GM12864 (cell line): ENCODE results near the gene PDIK1L.

ENCODE experiments used
- DNase-seq: peaks from one replicate; pipeline ENCODE4 v3.0.0-alpha.2; 2011; ENCODE audit warnings: low read depth
- H3K4me3 ChIP-seq: 2 replicates; pipeline ENCODE4 v1.5.1; 2011; ENCODE audit warnings: mild to moderate bottlenecking, low read depth, low read length, control low read depth
- TF ChIP-seq, protein P1 (sequence below): IDR thresholded peaks from 2 replicates; pipeline ENCODE4 v1.5.1; 2011; ENCODE audit warnings: low read depth, mild to moderate bottlenecking, moderate library complexity, low read length, control low read depth, inconsistent platforms; ENCODE audit errors: missing control alignments

PDIK1L gene

DNA sequence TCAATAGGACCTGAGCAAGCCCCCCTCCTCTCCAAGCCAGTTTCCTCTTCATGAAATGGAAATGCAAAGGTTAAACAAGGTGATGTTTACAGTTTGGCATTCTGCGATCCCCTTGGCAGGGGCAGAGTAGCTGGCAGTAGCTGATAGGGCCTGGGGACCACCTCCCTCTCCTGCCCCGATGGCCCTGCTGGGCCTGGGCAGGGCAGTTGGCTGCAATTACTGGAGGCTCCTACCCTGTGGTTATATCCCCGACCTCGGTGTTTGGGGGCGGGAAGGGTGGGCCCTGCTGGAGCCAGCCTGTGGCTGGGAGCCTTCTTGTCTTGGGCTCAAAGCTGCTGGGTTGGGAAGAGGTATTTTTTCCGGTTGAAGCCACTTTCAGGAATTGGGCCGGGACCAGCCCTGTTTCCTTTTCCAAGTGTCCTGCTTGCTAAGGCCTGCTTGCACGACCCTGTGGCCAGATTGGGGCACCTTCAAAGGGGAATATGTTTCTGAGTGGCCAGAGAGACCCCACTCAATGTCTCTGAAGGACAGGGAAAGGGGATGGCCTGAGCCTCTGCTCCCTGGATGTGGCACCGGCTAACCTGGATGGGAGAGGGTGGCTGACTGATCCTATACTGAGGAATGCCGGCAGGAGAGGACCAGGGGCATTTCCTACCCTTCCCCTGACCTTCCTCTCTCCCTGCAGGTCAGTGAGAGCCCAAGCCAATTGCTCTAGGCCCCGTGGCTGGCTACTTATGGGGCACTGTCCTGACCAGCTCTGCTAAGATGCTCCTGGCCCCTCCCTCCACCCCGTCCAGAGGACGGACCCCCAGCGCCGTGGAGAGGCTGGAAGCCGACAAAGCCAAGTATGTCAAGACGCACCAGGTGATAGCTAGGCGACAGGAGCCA lies 49.1 kb downstream of the PDIK1L start:
- TF ChIP-seq, protein P1, sequence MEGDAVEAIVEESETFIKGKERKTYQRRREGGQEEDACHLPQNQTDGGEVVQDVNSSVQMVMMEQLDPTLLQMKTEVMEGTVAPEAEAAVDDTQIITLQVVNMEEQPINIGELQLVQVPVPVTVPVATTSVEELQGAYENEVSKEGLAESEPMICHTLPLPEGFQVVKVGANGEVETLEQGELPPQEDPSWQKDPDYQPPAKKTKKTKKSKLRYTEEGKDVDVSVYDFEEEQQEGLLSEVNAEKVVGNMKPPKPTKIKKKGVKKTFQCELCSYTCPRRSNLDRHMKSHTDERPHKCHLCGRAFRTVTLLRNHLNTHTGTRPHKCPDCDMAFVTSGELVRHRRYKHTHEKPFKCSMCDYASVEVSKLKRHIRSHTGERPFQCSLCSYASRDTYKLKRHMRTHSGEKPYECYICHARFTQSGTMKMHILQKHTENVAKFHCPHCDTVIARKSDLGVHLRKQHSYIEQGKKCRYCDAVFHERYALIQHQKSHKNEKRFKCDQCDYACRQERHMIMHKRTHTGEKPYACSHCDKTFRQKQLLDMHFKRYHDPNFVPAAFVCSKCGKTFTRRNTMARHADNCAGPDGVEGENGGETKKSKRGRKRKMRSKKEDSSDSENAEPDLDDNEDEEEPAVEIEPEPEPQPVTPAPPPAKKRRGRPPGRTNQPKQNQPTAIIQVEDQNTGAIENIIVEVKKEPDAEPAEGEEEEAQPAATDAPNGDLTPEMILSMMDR: no peak
- no peak overlapping the region for H3K4me3 ChIP-seq
- DNase-seq: no peak

DNA sequence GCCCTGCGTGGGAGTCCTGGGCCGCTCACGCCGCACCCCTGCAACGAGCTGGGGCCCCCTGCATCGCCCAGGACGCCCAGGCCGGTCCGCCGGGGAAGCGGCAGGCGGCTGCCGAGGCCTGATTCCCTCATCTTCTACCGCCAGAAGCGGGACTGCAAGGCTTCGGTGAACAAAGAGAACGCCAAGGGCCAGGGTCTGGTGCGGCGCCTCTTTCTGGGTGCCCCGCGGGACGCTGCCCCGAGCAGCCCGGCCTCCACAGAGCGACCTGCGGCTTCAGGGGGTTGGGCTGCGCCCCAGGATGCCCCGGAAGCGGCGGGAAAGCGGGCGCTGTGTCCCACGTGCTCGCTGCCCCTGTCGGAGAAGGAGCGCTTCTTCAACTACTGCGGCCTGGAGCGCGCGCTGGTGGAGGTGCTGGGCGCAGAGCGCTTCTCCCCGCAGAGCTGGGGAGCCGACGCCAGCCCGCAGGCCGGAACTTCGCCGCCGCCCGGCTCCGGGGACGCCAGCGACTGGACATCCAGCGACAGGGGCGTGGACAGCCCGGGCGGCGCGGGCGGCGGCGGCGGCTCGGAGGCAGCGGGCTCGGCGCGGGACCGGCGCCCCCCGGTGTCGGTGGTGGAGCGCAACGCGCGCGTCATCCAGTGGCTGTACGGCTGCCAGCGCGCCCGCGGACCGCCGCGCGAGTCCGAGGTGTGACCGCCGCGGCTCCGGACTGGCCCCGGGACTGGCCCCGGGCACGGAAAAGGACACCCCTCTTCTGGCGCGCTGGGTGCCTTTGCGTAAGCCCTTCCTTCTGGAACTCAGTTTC lies 50.0 kb downstream of the PDIK1L start:
- H3K4me3 ChIP-seq: no peak overlapping the region
- DNase-seq: no peak
- TF ChIP-seq, protein P1: no peak

DNA sequence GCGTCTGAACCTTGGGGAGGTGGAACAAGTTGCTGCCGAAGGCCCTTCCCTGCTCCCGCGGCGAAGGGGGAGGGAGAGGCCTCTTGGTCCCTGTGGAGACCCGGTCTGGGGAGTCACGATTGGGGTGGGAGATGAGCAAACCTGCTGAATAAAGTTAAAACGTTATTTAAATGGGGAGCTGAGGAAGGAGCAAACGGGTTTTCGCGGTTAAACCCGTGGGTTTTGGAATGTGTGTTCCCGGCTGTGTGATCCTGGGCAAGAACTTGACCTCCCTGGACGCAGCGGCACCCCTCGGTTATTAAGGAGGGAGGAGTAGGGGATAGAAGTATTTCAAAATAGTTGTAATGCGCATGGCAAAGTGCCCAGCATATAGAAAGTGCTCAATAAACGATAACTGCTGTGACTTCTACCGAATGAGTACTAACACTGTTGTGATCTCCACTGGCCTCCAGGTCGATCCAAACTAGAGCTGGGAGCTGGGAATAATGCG lies 50.6 kb downstream of the PDIK1L start:
- TF ChIP-seq, protein P1: no peak
- no peak for DNase-seq
- H3K4me3 ChIP-seq: no peak overlapping the region

DNA sequence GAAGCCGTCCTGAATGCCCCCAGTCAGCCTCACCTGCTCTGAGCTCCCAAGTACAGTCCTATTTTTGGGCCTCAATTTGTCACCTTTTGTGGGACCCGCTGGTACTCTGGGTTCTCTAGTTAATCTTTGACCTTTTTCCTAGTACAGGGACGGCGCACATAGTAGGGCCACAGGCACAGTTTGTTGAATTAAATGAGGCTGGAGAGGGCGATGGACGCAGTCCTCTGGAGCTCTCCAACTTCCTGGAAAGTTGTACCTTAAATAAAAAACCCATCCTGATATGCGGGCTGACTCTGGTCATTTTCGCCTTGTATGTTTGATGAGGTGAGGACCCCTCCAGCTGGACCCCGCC lies 52.0 kb downstream of the PDIK1L start:
- DNase-seq: no peak
- H3K4me3 ChIP-seq: no peak overlapping the region
- TF ChIP-seq, protein P1: no peak

DNA sequence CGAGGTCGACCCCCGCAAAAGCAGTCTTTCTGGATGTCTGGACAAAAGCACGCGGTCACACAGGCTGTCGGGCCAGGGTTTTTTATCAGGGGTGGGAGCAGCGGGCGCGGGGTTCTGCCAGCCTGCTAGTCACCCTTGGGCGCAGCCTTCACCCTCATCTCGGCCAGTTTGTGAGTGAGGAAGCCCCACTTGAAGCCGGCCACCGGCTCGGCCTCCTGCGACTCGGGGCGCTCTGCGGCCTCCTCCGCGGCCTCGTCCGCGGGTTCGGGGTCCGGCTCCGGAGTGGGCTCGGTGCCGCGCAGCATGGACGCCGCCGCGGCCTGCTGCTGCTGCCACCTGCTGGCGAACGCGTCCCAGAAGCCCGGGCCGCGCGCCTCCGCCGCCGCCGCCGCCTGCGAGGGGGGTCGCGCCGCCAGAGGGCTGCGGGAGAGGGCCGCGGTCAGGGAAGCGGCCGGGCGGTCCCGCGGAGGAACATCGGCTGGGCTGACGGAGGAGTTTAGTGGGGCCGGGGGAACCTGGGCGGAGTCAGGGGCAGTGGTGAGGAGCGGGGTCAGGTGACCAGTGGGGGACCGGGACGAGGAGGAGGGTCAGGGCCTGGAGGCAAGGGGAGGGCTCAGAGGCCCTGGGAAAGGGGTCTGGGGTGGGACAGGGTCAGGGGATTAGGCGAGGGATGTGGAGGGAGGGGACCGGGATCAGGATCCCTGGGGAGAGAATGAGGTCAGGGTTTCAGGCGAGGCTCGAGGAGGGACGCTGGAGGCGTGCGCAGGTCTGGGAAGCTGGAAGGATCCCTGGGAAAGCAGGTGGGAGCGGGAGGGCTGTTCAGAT lies 52.6 kb downstream of the PDIK1L start:
- TF ChIP-seq, protein P1: peak; percentile 55
- DNase-seq: no peak
- H3K4me3 ChIP-seq: no peak overlapping the region; the same call in 1 of the 2 replicates
